ENCODE measurements around the gene SLC39A11. TPM values are rescaled to one million over a fixed set of nuclear protein-coding genes. Genes with fewer than 3 reads are reported as not detected.

SLC39A11 gene
- total and polyA plus RNA-seq, 4 donors, result 18.9 to 44.9 (median 28.2) TPM

- no peak overlapping the region for H3K4me3 ChIP-seq (ENCODE audit: low read depth in 1 of 3, low read length in 3 of 3)
- H3K4me1 ChIP-seq (ENCODE audit: control insufficient read depth in 4 of 4, insufficient read depth in 4 of 4, low read length in 3 of 4), result peaks cover 11 to 32% (median 27%) of the 10 kb centered on the region in 4 donors
- TF ChIP-seq GABPA (IDR thresholded peaks at IDR 0.05 in 1 of 2, conservative IDR thresholded peaks at IDR 0.05 in 1 of 2) (no peak), ZBTB33 (IDR thresholded peaks at IDR 0.05) (no peak), HNF4G (IDR thresholded peaks at IDR 0.05) (no peak), YY1 (IDR thresholded peaks at IDR 0.05) (no peak), FOXA1 (IDR thresholded peaks at IDR 0.05) (no peak), SP1 (IDR thresholded peaks at IDR 0.05) (no peak), RXRA (IDR thresholded peaks at IDR 0.05) (no peak), FOXA2 (IDR thresholded peaks at IDR 0.05) (no peak)
- peak overlapping the region; percentile 6 to 23 for H3K27ac ChIP-seq (ENCODE audit: low read depth in 1 of 2, low read length in 2 of 2)
- DNase-seq (ENCODE audit: low spot score), result no peak
- H3K27me3 ChIP-seq (ENCODE audit: control insufficient read depth in 4 of 4, insufficient read depth in 4 of 4, low read length in 3 of 4), result no peaks in the 10 kb centered on the region
- H3K9me3 ChIP-seq (ENCODE audit: control insufficient read depth in 4 of 4, low read length in 3 of 4), result no peaks in the 10 kb centered on the region
- H3K36me3 ChIP-seq (ENCODE audit: control insufficient read depth in 4 of 4, insufficient read depth in 3 of 4, low read depth in 1 of 4, low read length in 3 of 4), result peaks cover 0 to 15% (median 10%) of the 10 kb centered on the region in 4 donors
- H3K9ac ChIP-seq (ENCODE audit: low read depth in 1 of 2, low read length in 2 of 2), result no peak overlapping the region
- WGBS, result 77% methylated on average over 12 of the region's 12 CpGs
Observed at GRCh38 chr17:73089322-73090317, 2.9 kb downstream of the SLC39A11 start.

DNA sequence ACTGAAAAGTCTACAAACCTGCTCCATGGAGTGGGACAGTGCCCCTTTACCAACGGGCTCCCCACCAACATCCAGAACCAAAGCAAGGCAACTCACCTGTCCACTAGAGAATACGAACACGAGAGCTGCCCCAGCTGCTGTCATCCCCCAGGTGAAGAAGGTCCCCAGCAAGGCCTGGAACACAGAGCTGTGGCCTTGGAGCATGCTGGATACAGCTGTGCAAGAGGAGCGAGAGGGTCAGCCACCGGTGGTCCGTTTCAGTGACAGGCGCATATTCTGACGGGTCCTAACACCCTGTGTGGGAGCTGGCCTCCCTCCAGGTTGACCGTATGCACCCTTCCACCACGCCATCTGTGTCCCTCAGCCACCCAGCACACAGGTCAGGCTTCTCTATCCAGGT lies 3.9 kb downstream of the SLC39A11 start:
- WGBS, result 97% methylated on average over 10 of the region's 10 CpGs
- H3K4me3 ChIP-seq (ENCODE audit: low read depth in 1 of 3, low read length in 3 of 3), result no peak overlapping the region
- TF ChIP-seq RXRA (IDR thresholded peaks at IDR 0.05), result no peak
- no peak for TF ChIP-seq SP1 (IDR thresholded peaks at IDR 0.05)
- no peak for TF ChIP-seq ZBTB33 (IDR thresholded peaks at IDR 0.05)
- no peak for TF ChIP-seq FOXA1 (IDR thresholded peaks at IDR 0.05)
- TF ChIP-seq GABPA (IDR thresholded peaks at IDR 0.05 in 1 of 2, conservative IDR thresholded peaks at IDR 0.05 in 1 of 2), result no peak
- no peak for TF ChIP-seq EGR1 (IDR thresholded peaks at IDR 0.05; ENCODE audit: low read depth in 2 of 2)
- no peak for TF ChIP-seq ATF3 (IDR thresholded peaks at IDR 0.05)
- no peak for TF ChIP-seq RAD21 (IDR thresholded peaks at IDR 0.05)
- TF ChIP-seq JUND (IDR thresholded peaks at IDR 0.05), result no peak
- TF ChIP-seq HNF4A (conservative IDR thresholded peaks at IDR 0.05), result no peak
- TF ChIP-seq TAF1 (conservative IDR thresholded peaks at IDR 0.05), result no peak
- no peak for TF ChIP-seq FOXA2 (IDR thresholded peaks at IDR 0.05)
- no peak for TF ChIP-seq NR2F2 (IDR thresholded peaks at IDR 0.05)

More for the DNA sequence above, 3.9 kb downstream of the SLC39A11 start:
- DNase-seq (ENCODE audit: low spot score), result no peak
- Histone ChIP-seq H3K4me1 (ENCODE audit: control insufficient read depth in 4 of 4, insufficient read depth in 4 of 4, low read length in 3 of 4) (peaks cover 11 to 32% (median 27%) of the 10 kb centered on the region in 4 donors), H3K27ac (ENCODE audit: low read depth in 1 of 2, low read length in 2 of 2) (no peak overlapping the region), H3K9ac (ENCODE audit: low read depth in 1 of 2, low read length in 2 of 2) (no peak overlapping the region), H3K9me3 (ENCODE audit: control insufficient read depth in 4 of 4, low read length in 3 of 4) (no peaks in the 10 kb centered on the region), H3K36me3 (ENCODE audit: control insufficient read depth in 4 of 4, insufficient read depth in 3 of 4, low read depth in 1 of 4, low read length in 3 of 4) (peaks cover 0 to 25% (median 16%) of the 10 kb centered on the region in 4 donors), H3K27me3 (ENCODE audit: control insufficient read depth in 4 of 4, insufficient read depth in 4 of 4, low read length in 3 of 4) (no peaks in the 10 kb centered on the region)
